ENCODE data around the gene LENEP. TPM values are rescaled to one million over a fixed set of nuclear protein-coding genes. Genes with fewer than 3 reads are reported as not detected.
A peak's percentile ranks its signal among the peaks of the same experiment; 100 is the strongest.
"Not testable (repeated sequence)": the region's sequence is repeated elsewhere in the genome, so short reads cannot be mapped to it uniquely, and the experiment has no call there.

Gene LENEP
- total RNA-seq, 1 donor from 2014 or later, result 0.72 TPM

- H3K27ac Mint-ChIP-seq (ENCODE audit: unreplicated experiment), result no peak overlapping the region
- no peaks in the 10 kb centered on the region for H3K27me3 Mint-ChIP-seq (ENCODE audit: low read depth)
- H3K4me3 Mint-ChIP-seq (ENCODE audit: unreplicated experiment), result no peak overlapping the region
Observed at GRCh38 chr1:154994591-154994990, 1.2 kb downstream of the LENEP start.

GRCh38 chr1:154995301-154995983 is 2.1 kb downstream of the LENEP start:
- DNase-seq (ENCODE audit: low spot score), result peak; percentile 15
- not testable (repeated sequence) for H3K36me3 Mint-ChIP-seq (ENCODE audit: low read depth); H3K9me3 Mint-ChIP-seq (ENCODE audit: low read depth); H3K4me3 Mint-ChIP-seq (ENCODE audit: unreplicated experiment); H3K27me3 Mint-ChIP-seq (ENCODE audit: low read depth)
- Mint-ChIP-seq H3K27ac (ENCODE audit: unreplicated experiment) (peak overlapping the region; percentile 34), H3K4me1 (ENCODE audit: low read depth) (peaks cover 21% of the 10 kb centered on the region)
- peak; percentile 79 for TF ChIP-seq CTCF (IDR thresholded peaks at IDR 0.05)

More at GRCh38 chr1:154994591-154994990, 1.2 kb downstream of the LENEP start:
- Mint-ChIP-seq H3K9me3 (ENCODE audit: low read depth) (no peaks in the 10 kb centered on the region), H3K36me3 (ENCODE audit: low read depth) (peaks cover 2% of the 10 kb centered on the region), H3K4me1 (ENCODE audit: low read depth) (peaks cover 14% of the 10 kb centered on the region)
- peak; percentile 25 for DNase-seq (ENCODE audit: low spot score)
- TF ChIP-seq CTCF (IDR thresholded peaks at IDR 0.05), result no peak

- no peaks in the 10 kb centered on the region for H3K9me3 Mint-ChIP-seq (ENCODE audit: low read depth)
- no peak overlapping the region for H3K4me3 Mint-ChIP-seq (ENCODE audit: unreplicated experiment)
- peaks cover 21% of the 10 kb centered on the region for H3K4me1 Mint-ChIP-seq (ENCODE audit: low read depth)
- TF ChIP-seq CTCF (IDR thresholded peaks at IDR 0.05), result no peak
- DNase-seq (ENCODE audit: low spot score), result peak; percentile 60
- H3K27ac Mint-ChIP-seq (ENCODE audit: unreplicated experiment), result no peak overlapping the region
- no peaks in the 10 kb centered on the region for H3K36me3 Mint-ChIP-seq (ENCODE audit: low read depth)
- H3K27me3 Mint-ChIP-seq (ENCODE audit: low read depth), result no peaks in the 10 kb centered on the region
Observed at GRCh38 chr1:154996966-154997701, 3.7 kb downstream of the LENEP start.

GRCh38 chr1:154998201-154998780 is 4.9 kb downstream of the LENEP start:
- Mint-ChIP-seq H3K27ac (ENCODE audit: unreplicated experiment) (no peak overlapping the region), H3K4me1 (ENCODE audit: low read depth) (peaks cover 17% of the 10 kb centered on the region), H3K27me3 (ENCODE audit: low read depth) (no peaks in the 10 kb centered on the region), H3K36me3 (ENCODE audit: low read depth) (no peaks in the 10 kb centered on the region), H3K4me3 (ENCODE audit: unreplicated experiment) (no peak overlapping the region), H3K9me3 (ENCODE audit: low read depth) (no peaks in the 10 kb centered on the region)
- DNase-seq (ENCODE audit: low spot score), result peak; percentile 41
- TF ChIP-seq CTCF (IDR thresholded peaks at IDR 0.05), result no peak

- no peaks in the 10 kb centered on the region for H3K36me3 Mint-ChIP-seq (ENCODE audit: low read depth)
- peaks cover 18% of the 10 kb centered on the region for H3K4me1 Mint-ChIP-seq (ENCODE audit: low read depth)
- H3K27me3 Mint-ChIP-seq (ENCODE audit: low read depth), result no peaks in the 10 kb centered on the region
- peak overlapping the region; percentile 51 for H3K4me3 Mint-ChIP-seq (ENCODE audit: unreplicated experiment)
- DNase-seq (ENCODE audit: low spot score), result peak; percentile 57
- H3K9me3 Mint-ChIP-seq (ENCODE audit: low read depth), result no peaks in the 10 kb centered on the region
- H3K27ac Mint-ChIP-seq (ENCODE audit: unreplicated experiment), result peak overlapping the region; percentile 68
- TF ChIP-seq CTCF (IDR thresholded peaks at IDR 0.05), result peak; percentile 91
Observed at GRCh38 chr1:154998818-154999570, 5.6 kb downstream of the LENEP start.
